Measurements from ENCODE around the gene ATP9B. TPM values are rescaled to one million over a fixed set of nuclear protein-coding genes. Genes with fewer than 3 reads are reported as not detected.

Gene ATP9B
- total RNA-seq, 1 donor from 2014 or later = 12.6 TPM

- Mint-ChIP-seq H3K9me3 (ENCODE audit: unreplicated experiment) (no peaks in the 10 kb centered on the region), H3K27me3 (ENCODE audit: low read depth, unreplicated experiment) (peaks cover 37% of the 10 kb centered on the region), H3K4me3 (ENCODE audit: unreplicated experiment) (no peak overlapping the region), H3K4me1 (ENCODE audit: low read depth, unreplicated experiment) (peaks cover 2% of the 10 kb centered on the region), H3K36me3 (ENCODE audit: low read depth, unreplicated experiment) (no peaks in the 10 kb centered on the region), H3K27ac (ENCODE audit: unreplicated experiment) (no peak overlapping the region)
- no peak overlapping the region for H3K27ac ChIP-seq (ENCODE audit: low read depth, low read length)
- no peaks in the 10 kb centered on the region for H3K36me3 ChIP-seq (ENCODE audit: insufficient read depth, low read length)
- H3K4me3 ChIP-seq (ENCODE audit: insufficient read depth, low read depth, low read length) = no peak overlapping the region
- peaks cover 40% of the 10 kb centered on the region for H3K27me3 ChIP-seq (ENCODE audit: insufficient read depth, low read length)
- no peak for FAIRE-seq
- no peak for DNase-seq (ENCODE audit: low read depth)
- peaks cover 3% of the 10 kb centered on the region for H3K4me1 ChIP-seq (ENCODE audit: insufficient read depth, low read length)
- no peaks in the 10 kb centered on the region for H4K20me1 ChIP-seq (ENCODE audit: insufficient read depth, low read length)
- no peaks in the 10 kb centered on the region for H3K79me2 ChIP-seq (ENCODE audit: insufficient read depth, low read length)
- no peaks in the 10 kb centered on the region for H3K9me3 ChIP-seq (ENCODE audit: insufficient read depth, low read depth, low read length)
- TF ChIP-seq CTCF (IDR thresholded peaks at IDR 0.05; ENCODE audit: insufficient read depth, low read depth, low read length) = no peak
- no peak for TF ChIP-seq EZH2 (IDR thresholded peaks at IDR 0.05; ENCODE audit: insufficient read depth, low read length)
- no peak overlapping the region for H3K4me2 ChIP-seq (ENCODE audit: low read length)
- H2AFZ ChIP-seq (ENCODE audit: low read depth, low read length) = no peak overlapping the region
- H3K9ac ChIP-seq (ENCODE audit: low read length) = no peak overlapping the region
Measured at GRCh38 chr18:79388043-79388442, 318.8 kb downstream of the ATP9B start.

- H3K9ac ChIP-seq (ENCODE audit: low read length) = no peak overlapping the region
- H2AFZ ChIP-seq (ENCODE audit: low read depth, low read length) = no peak overlapping the region
- H4K20me1 ChIP-seq (ENCODE audit: insufficient read depth, low read length) = no peaks in the 10 kb centered on the region
- no peak overlapping the region for H3K4me3 Mint-ChIP-seq (ENCODE audit: unreplicated experiment)
- no peaks in the 10 kb centered on the region for H3K9me3 ChIP-seq (ENCODE audit: insufficient read depth, low read depth, low read length)
- DNase-seq (ENCODE audit: low read depth) = no peak
- H3K36me3 Mint-ChIP-seq (ENCODE audit: low read depth, unreplicated experiment) = no peaks in the 10 kb centered on the region
- no peak for FAIRE-seq
- H3K9me3 Mint-ChIP-seq (ENCODE audit: unreplicated experiment) = no peaks in the 10 kb centered on the region
- H3K27ac Mint-ChIP-seq (ENCODE audit: unreplicated experiment) = no peak overlapping the region
- H3K27me3 ChIP-seq (ENCODE audit: insufficient read depth, low read length) = peaks cover 42% of the 10 kb centered on the region
- peaks cover 2% of the 10 kb centered on the region for H3K4me1 Mint-ChIP-seq (ENCODE audit: low read depth, unreplicated experiment)
- no peak overlapping the region for H3K4me3 ChIP-seq (ENCODE audit: insufficient read depth, low read depth, low read length)
- H3K27me3 Mint-ChIP-seq (ENCODE audit: low read depth, unreplicated experiment) = peaks cover 32% of the 10 kb centered on the region
- H3K4me2 ChIP-seq (ENCODE audit: low read length) = no peak overlapping the region
- TF ChIP-seq CTCF (IDR thresholded peaks at IDR 0.05; ENCODE audit: insufficient read depth, low read depth, low read length) = no peak
- no peak for TF ChIP-seq EZH2 (IDR thresholded peaks at IDR 0.05; ENCODE audit: insufficient read depth, low read length)
- H3K4me1 ChIP-seq (ENCODE audit: insufficient read depth, low read length) = peaks cover 8% of the 10 kb centered on the region
- no peaks in the 10 kb centered on the region for H3K36me3 ChIP-seq (ENCODE audit: insufficient read depth, low read length)
- no peaks in the 10 kb centered on the region for H3K79me2 ChIP-seq (ENCODE audit: insufficient read depth, low read length)
- H3K27ac ChIP-seq (ENCODE audit: low read depth, low read length) = no peak overlapping the region
Measured at GRCh38 chr18:79389689-79390088, 320.5 kb downstream of the ATP9B start.

- Mint-ChIP-seq H3K4me1 (ENCODE audit: low read depth, unreplicated experiment) (peaks cover 2% of the 10 kb centered on the region), H3K27me3 (ENCODE audit: low read depth, unreplicated experiment) (peaks cover 32% of the 10 kb centered on the region), H3K9me3 (ENCODE audit: unreplicated experiment) (no peaks in the 10 kb centered on the region), H3K4me3 (ENCODE audit: unreplicated experiment) (no peak overlapping the region), H3K36me3 (ENCODE audit: low read depth, unreplicated experiment) (no peaks in the 10 kb centered on the region), H3K27ac (ENCODE audit: unreplicated experiment) (no peak overlapping the region)
- no peak for TF ChIP-seq CTCF (IDR thresholded peaks at IDR 0.05; ENCODE audit: insufficient read depth, low read depth, low read length)
- no peak for TF ChIP-seq EZH2 (IDR thresholded peaks at IDR 0.05; ENCODE audit: insufficient read depth, low read length)
- FAIRE-seq = no peak
- H3K4me2 ChIP-seq (ENCODE audit: low read length) = no peak overlapping the region
- no peak overlapping the region for H3K4me3 ChIP-seq (ENCODE audit: insufficient read depth, low read depth, low read length)
- no peaks in the 10 kb centered on the region for H3K79me2 ChIP-seq (ENCODE audit: insufficient read depth, low read length)
- H3K9ac ChIP-seq (ENCODE audit: low read length) = no peak overlapping the region
- no peak overlapping the region for H3K27ac ChIP-seq (ENCODE audit: low read depth, low read length)
- H3K36me3 ChIP-seq (ENCODE audit: insufficient read depth, low read length) = no peaks in the 10 kb centered on the region
- H3K27me3 ChIP-seq (ENCODE audit: insufficient read depth, low read length) = peaks cover 47% of the 10 kb centered on the region
- H4K20me1 ChIP-seq (ENCODE audit: insufficient read depth, low read length) = no peaks in the 10 kb centered on the region
- H3K9me3 ChIP-seq (ENCODE audit: insufficient read depth, low read depth, low read length) = no peaks in the 10 kb centered on the region
- peaks cover 10% of the 10 kb centered on the region for H3K4me1 ChIP-seq (ENCODE audit: insufficient read depth, low read length)
- no peak for DNase-seq (ENCODE audit: low read depth)
- H2AFZ ChIP-seq (ENCODE audit: low read depth, low read length) = no peak overlapping the region
Measured at GRCh38 chr18:79392226-79392625, 323.0 kb downstream of the ATP9B start.

All from astrocyte (in vitro differentiated cells and primary cell).